M059J (cell line): ENCODE data around the gene CPNE4. TPM values are rescaled to one million over a fixed set of nuclear protein-coding genes. Genes with fewer than 3 reads are reported as not detected.

Experiments used
- DNase-seq: peaks from one replicate; pipeline ENCODE4 v3.0.0-alpha.2; 2012; ENCODE audit warnings: low read depth
- total RNA-seq: library from RNA; depleted of rRNA; stranded (reverse); fragments of >200 nt; shearing (Covaris generic); gene quantifications from 2 replicates; pipeline ENCODE4 v1.2.3, GENCODE V29; 2014

CPNE4 gene
- total RNA-seq, 1 experiment from 2014 or later = 0.32 TPM

DNA sequence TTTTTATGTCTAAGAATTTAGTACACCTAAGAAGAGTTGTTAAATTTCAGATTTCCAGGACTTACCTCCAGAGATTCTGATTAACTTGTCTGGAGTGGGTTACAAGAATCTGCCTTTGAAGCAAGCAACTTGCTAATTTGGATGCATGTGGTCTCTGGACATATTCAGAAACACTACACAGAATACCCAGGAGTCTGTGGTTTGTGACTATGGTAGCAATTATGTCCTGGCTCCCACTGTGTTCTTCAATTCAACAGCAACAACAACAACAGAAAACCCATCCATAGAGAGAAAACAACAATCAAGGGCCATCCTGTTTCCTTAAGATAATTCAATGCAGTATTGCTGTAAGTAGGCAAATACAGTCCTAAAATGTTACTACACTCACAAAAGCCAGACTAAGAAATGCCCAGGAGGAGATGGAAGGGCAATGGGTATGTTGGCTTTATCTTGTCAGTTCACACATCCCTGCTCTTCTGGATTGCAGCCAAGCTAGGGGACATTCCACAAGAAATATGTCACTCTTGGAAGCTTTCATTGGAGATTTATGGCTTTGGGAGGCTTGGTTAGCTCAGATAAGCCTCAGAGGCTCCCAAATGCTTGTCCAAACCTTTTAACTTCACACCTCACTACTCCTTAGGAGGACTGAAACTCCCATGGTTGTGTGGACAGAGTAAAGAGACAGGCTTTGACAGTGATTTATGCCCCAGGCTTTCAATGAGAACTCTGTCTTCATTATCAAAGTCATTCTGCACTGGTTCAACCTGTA is 432.6 kb downstream of the CPNE4 start:
- DNase-seq = peak; percentile 5

DNA sequence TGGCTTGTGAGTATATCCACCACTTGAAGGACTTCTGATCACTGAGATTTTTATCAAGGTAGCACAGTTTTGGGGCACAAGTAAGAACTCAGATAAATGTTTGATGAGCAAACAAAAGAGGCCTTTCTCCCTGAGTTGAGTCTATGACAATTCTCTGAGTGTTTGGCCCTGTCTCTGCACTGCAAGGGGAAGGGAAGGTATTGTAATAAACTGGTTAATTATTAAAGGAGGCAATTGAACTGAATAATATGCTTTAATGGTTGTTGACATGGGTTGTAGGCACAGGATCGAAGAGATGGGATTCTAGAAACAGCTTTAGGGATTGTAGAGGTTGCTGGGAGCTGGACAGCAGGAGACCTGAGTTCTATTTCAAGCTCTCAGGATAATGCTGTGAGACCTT is 437.0 kb downstream of the CPNE4 start:
- DNase-seq = no peak

DNA sequence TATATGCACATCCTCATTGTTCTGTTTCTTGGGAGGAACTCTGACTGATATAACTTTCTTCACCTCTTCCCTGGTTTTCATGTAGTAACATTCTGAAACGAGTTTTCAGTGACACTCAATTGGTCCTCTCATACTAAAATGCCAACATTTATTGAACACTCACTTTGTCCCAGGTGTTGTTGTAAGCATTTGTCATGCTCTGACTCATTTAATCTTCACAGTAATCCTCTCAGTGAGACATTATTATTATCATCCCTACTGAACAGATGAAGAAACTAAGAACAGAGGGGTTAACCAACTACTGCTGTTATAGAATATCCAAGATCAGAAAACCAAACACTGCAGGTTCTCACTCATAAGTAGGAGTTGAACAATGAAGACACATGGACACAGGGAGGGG is 437.9 kb downstream of the CPNE4 start:
- DNase-seq = no peak

DNA sequence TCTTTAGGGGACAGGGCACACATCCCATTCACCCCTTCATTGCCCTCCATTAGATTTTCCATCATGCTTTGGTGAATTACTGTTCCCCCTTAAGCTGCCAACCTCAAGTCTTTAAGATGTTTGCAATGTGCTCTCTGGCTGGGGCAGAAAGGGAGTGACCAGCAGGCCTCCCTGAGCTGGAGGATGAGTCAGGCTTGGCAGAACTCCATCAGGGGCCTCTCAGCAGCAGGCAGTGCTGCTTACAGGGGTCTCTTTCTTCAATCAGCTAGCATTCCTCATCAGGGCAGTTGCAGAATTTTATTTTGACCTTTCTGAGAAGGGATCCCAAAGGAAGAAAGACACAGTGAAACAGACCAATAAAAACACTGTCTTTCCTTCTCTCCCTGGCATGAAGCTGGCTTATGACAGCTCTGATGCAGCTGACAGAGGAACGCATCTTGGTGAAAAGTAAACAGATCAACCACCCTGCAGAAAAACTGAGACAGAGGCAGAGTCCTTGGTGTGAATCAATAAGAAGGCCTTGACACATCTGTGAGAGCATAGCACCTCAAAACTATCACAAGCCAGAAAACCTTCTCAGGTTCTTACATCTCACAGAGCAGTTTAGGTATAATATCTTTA is 443.3 kb downstream of the CPNE4 start:
- peak; percentile 9 for DNase-seq

DNA sequence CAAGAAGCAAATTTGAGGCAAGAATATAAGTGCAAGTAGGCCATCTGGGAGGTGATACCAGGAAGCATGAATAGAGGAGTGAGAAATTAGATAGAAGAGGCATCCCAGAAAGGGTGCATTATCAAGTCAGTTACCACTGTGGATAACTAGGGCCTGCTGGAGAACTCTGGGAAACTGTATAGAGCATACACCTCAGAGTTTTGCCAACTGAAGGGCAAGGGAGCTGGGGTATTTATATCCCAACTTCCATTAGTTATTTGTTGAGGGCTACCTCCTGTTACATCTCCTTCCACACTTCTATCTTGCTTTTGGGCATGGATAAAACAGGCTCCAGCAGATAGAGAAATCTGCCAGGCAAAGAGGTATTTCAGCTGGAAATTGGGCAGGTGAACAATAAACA is 448.5 kb downstream of the CPNE4 start:
- no peak for DNase-seq

DNA sequence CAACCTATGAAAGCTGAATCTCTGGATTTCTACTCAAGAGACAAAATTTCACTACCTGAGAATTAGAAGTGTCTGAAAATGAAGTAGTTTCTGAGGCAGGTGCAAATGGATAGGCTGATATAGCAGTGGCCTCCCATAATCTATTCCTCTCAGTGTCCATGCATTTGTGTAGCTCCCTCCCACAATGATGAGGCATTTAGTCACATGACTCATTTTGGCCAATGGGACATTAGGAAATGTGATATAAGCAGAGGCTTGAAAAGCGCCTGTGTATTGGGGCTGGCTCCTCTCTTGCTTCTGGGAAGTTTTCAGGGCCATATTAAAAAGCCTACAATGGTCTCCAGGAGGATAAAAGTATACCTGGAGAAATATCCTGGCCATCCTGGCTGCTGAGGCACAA is 452.4 kb downstream of the CPNE4 start:
- no peak for DNase-seq

DNA sequence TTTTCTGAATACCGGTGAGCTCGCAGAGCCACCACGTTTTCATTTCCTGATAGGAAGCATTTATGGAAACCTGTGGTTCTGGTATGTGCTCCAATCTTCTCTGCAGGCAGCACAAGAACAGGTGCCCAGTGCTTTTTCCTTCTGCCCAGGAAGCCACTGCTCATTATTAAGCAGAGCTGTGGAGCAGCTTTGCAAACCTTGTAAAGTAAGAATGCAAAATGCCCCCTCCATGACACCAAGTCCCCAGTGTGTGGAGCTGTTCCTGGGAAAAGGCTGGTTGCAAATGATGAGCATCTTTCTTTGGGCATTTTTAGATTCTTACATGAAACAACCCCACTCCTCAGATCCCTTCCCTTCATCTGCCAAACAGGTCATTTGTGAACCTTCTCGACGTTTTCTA is 466.4 kb downstream of the CPNE4 start:
- DNase-seq = no peak

DNA sequence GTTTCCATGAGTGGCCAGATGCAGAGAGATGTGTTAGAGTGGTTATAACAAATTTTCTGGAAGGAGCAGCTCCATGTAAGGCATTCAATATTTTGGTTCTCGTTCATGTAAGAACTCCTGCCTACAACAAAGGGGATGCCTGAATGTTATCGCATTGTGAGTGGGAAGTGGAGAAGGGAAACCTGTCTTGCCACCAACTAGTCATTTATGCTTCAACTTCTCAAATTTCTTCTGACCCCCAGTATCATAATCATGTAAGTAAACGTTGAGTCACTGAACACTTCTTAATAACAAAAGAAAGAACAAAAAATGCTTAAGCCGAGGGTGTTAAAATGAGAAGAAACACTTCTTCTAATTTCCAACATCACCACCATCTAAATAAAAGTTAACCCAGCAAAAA is 470.0 kb downstream of the CPNE4 start:
- DNase-seq = no peak

DNA sequence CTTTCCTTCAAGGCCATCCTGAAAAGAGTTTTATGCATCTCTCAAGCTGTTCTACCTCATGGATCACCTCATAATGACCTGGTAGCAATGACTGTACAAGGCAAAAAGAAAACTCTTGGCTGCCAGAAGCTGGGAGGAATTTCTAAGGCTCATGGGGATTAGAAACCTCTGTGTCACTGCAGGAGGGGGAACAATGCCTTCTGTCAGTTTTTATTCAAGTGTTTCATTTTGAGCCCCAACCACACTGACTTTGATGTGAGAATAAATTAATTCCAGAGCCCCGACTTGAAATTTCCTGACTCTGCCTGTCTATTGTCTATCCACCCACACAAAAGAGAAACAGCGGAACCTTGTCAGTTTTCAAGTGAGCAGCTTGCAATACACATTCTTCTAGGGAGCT is 473.3 kb downstream of the CPNE4 start:
- DNase-seq = no peak

DNA sequence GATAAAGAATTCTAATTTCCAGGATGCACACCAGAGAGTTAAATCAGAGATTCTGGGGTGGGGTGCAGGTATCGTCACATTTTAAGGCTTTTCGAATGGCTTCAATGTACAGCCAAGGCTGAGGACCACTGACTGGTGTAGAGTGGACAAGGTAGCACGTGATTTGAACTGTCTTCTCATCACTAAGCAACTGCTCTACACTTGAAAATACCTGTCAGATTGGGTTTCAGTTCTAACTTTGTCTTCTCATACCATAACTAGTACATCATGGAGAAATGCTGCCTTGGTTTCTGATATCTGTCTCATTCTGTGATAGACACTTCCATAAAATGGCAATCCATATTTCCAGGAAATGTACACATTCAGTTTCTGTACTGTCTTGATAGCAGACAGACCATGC is 474.0 kb downstream of the CPNE4 start:
- no peak for DNase-seq

DNA sequence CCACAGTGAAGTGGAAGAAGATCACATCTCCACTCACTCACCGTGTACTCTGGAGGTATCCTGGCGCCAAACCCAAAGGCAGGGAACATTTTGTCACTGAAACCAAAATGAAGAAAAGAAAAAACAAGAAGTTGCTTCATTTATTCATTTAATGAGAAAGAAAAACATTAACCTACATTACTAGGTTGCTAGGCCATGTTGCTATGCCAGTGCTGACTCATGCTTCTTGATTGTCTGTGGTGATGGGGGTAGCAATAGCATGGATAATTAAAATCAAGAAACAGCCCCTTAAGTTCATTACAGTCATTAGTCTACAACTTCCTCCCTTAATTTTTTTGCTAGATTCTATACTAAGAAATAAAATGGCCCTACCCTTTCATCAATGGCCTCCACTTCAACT is 479.4 kb downstream of the CPNE4 start:
- DNase-seq = peak; percentile 25

DNA sequence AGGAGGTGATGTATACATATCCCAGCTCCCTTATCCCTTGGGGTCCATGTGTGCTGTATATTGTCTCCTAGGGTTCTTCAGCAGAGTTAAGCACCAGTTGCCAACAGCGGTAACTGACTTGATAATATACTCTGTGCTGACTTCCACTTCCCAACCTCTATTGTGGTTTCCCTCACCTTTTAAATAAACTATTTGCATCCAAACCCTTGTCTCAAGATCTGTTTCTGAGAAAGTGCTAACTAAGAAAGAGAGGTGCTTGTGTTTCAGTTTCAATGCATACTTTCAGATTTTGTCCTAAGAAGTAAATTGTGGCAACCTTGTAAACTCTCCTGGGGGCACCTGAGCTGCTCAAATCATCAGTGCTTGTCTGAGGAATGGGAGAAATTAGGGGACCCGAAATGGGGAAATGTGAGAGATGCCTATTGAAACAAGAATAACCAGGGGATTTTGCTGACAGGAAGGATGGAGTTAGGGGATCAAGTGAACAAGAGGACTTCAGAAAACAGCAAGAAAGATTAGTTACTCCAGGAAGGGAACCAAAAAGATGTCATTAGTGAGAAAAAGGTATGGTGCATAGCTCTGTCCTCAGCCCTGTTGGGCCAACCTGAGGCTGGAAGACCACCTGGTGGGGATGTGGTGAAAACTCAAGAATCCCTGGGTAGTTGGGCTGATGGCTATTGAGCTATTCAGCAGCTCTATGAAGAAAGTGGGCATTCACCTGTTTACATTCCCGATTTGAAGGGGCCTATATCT is 481.1 kb downstream of the CPNE4 start:
- no peak for DNase-seq

DNA sequence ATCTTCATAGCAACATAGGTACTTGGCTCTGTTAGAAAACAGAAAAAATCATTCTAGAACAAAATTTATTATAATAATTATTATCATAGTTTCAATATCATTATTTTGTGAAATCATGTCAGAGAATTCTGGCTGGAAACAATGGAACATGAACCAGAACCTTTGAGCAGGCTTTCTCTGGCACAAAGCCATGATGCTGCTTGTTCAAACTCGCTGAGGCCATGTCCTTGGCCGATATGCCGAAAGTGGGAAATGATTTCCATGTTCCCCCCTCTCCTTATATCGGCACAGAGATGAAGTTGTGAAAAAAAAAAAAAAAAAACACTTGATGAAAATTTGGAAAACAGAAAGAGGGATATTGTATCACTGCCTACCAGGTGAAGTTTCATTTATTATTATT is 483.1 kb downstream of the CPNE4 start:
- DNase-seq = no peak

DNA sequence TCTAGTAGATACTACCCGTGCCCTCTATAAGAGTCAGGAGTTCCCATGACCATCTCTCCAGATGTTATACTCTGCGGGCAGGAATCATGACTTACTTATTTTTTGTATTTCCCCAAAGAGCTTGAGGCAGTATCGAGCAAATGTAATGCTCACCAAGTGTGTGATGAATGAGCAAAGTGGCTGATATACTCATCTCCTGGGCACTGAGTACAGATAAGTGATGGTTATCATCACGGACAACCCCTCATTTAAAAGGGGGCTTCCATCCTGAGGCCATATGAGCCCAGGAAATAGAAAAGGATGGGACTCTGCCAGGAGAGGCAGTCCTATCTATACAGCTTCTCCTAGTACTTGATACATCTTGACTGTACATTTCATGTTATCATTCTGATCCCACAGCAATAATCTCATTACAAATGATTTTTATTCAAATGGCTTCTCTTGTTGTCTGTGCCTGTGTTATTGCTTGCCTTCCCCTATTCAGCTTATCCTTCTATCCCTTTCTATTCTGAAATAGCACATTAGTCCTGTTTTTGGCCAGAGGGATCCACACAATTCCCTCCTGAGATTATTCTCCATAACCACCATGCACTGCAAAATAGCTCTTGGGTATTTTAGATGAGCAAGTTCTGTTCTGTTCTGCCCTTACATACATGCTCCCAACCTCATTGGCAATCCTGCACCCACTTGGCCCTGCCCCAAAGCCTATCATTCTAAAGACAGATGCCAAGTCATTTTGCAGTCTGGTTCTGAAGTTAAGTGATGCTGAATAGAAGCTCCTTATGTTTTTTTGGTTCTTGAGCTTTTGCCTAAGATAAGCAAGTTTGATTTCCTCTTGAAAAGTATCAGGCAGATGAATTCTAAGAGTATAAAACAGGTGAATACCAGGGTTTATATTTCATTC is 484.0 kb downstream of the CPNE4 start:
- no peak for DNase-seq

DNA sequence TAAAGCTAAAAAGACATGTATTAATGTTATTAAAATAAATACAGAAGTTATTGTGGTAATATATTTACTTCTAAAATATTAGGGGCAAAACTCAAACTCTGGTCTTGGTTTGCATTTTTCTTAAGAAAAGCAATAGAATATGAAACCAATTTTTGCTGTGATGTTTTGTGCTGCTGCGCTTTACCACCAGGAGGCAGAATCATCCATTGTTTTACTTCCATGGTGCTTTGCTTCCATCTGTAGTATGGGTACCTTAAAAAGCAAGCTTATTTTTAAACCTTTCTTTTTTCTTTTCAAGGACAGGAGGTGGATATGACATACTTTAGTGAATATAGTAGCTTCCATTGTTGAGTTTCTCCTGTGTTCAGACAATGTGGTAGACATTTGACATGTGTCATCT is 485.5 kb downstream of the CPNE4 start:
- no peak for DNase-seq

DNA sequence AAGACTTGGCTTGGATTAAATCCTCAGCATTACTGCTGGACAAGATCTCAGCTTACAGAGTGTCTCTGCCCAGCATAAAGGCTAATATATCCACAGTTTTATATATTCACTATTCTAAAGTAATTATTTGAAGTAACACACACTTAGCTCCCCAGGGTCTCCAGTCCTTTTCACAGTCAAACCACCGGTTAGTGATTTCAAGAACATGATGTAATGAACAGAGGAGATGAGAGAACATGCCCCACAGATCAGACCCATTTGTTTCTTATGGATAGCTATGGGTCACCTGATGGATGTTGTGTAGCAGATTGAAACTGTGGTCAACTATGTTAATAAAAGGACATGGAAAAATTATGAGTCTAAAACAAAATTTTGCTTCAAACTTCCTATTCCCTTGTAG is 487.2 kb downstream of the CPNE4 start:
- DNase-seq = no peak

DNA sequence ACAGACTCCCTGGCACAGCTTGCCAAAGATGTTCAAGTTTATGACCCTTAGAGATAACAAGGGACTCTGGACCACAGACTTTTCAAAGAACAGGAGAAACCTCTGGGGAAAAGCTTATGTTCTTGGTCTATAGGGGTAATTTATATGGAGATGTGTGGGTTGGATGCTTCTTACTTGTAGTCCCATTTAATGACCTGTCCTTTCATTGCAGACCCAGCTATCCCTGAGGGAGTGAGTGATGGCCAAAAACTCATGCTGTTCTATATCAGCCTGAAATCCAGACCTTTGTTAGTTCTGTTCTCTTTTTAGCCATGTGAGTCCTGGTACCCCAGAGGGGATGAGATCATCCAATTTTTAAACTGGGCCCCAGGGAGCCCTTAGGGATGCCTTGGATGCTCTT is 488.4 kb downstream of the CPNE4 start:
- no peak for DNase-seq

DNA sequence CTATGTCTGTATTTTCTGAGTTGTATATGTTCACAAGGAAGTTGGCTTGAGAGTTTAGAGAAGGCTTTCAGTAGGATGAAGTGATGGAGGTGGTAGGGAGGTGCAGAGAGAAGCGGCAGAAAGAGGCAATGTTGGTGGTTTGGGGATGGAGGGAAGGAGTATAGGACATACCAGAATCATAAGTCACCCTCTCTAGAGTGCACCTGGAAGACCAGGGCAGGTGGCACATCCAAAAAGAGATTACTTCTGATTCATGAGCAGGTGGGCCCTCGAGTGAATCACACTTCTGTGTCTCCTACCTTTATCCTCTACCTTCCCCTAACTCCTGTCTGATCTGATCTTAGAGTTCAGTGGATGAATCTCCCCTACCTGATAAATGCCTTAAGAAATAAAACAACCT is 490.3 kb downstream of the CPNE4 start:
- DNase-seq = no peak

DNA sequence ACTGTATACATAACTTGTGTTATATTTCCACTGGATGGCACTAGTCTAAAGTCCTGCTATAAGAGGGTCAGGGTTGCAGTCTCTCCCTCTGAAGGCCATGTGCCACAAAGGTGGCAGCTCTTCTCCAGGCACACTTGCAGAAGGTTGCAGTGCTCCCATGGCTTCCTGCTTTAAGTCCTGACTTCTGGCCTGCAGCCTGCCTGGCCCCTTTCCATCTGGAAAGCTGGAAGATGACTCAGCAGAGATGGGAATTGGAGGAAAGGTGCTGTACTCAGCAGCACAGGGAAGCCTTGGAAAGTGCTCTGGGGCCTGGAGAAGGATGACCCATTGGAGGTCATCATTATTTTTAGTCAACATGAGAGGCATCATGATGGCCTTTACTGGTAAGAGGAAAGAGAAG is 491.1 kb downstream of the CPNE4 start:
- peak; percentile 88 for DNase-seq

DNA sequence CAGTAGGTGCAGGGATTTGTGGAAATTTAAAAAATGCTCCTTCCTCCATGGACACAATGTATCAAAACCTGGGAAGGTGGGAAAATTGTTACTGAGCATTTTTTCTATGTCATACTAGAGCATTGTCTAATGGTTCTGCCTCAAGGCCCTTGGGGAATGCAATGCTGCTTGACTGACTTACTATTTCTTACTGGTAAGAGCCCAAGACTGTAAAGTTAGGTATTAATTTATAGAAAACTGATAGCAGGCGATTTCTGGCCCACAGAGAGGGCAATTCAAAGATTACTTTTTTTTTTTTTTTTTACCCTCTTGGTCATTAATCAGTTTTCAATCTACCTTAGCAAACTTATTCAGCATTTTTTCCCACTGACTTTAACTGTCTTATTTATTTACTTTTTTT is 493.5 kb downstream of the CPNE4 start:
- DNase-seq = no peak

DNA sequence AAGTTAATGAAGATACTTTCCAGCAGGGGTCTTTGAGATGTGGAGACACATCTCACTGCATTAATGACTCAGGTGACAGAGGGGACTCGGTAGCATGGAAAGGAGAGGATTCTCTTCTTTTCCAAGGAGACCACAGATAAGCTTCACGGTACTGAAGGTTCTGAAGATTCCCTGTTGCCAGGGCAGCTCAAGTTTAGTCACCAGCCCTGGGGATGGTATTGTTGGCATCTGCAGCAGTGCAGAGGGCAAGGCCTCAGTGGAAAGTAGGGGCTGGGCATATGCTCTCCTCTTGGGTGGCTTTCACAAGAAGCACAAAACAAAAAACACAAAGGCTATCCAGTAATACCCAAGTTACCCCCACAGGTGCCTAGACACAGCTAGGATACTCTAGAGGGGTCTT is 494.0 kb downstream of the CPNE4 start:
- no peak for DNase-seq

DNA sequence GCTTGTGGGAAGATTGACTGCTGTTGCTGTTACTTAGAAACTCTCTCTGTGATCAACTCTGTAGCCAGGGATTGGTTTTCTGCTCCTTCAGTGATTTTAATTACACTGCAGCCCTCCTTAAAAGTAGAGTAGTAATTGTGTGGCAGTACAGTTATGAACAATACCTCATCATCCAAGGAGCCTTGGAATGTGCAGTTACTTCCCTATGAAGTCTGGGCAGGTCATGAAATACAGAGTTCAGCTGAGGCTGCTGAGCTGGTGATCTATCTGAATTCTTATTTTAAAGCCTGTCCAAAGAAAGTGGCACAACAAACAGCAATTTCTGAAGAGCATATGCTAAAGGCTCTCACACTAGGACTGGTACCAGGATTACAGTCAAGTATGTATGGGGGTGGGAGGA is 494.7 kb downstream of the CPNE4 start:
- DNase-seq = no peak
